ENCODE data around the gene TOMM40.

The TOMM40 gene

GRCh38 chr19:44931541-44931940, 40.5 kb downstream of the TOMM40 start:
- DNase-seq = no peak

DNA sequence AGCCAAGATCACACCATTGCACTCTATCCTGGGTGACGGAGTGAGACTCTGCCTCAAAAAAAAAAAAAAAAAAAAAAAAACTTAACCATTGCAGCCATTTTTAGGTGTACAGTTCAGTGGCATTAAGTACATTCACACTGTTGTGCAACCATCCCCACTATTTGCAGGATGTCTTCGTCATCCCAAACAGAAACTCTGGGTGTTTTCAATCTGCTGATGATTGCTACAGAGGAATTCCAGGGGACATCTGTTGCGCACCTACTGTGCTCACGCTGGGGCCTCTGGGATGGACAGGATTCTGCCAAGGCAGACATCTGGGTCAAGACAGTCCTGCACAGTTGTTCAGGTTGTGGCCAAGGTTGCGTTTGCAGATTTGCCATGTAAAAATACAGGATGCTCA, 48.6 kb downstream of the TOMM40 start:
- DNase-seq = no peak

DNA sequence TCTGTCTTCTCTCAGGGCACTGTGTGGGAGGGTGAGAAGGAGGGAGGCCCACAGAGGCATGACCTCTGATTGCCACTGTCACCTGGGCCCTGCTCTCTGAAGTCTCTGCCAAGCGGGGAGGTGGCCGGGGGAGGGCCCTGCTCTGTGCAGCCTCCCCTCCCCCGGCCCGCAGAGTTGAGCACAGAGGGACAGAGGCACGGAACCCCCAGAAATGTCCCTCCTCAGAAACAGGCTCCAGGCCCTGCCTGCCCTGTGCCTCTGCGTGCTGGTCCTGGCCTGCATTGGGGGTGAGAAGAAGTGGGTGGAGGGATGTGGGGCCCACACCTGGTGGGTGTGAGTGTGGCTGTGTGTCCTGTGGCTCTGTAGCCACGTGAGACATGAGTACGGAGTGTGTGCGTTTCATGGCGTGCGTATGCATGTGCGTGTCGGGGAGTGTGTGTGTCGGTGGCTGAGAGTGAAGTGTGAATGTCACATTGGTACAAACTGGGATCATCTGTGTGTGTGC, 51.1 kb downstream of the TOMM40 start, which contains the start of gene APOC4:
APOC4 (plus strand) TSS at position 171 of the 505 bp plus-strand sequence; CDS start at position 212, 41 bp downstream.
- DNase-seq = no peak

GRCh38 chr19:44943801-44944249, 52.8 kb downstream of the TOMM40 start:
- no peak for DNase-seq

GRCh38 chr19:44947041-44947581, 56.1 kb downstream of the TOMM40 start:
- DNase-seq = no peak

DNA sequence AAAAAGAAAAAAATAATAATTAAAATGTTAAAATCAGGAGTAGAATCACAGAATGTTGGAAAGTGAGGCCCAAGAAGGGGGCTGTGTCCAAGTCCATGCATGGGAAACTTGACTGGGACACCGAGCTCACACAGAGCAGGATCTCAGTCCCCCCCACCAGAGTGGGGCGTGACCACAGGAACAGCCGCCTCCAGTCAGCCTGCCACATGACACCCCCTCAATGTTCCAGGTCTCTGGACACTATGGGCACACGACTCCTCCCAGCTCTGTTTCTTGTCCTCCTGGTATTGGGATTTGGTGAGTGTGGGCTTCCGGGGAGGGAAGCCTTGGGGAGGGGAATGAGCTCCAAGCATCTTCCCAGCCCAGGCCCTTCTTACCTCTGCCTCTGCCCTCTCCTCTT, 57.2 kb downstream of the TOMM40 start:
- DNase-seq = no peak

- DNase-seq = no peak
These were observed 57.8 kb downstream of the TOMM40 start for GRCh38 chr19:44948763-44949374.

DNA sequence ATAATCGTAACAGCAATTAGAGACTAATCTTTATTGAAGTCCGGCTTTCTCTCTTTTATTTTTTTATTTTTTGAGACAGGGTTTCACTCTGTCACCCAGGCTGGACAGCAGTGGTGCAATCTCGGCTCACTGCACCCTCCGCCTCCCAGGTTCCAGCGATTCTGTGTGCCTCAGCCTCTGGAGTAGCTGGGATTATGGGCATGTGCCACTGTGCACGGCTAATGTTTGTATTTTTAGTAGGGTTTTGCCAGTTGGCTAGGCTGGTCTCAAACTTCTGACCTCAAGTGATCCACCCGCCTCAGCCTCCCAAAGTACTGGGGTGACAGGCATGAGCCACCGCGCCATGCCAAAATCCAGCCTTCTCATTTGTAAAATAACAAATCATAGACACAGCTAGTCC, 58.5 kb downstream of the TOMM40 start:
- DNase-seq = no peak

- peak; percentile 72 for DNase-seq
These were observed 60.4 kb downstream of the TOMM40 start for GRCh38 chr19:44951179-44952159.
